Renal pelvis (tissue), 4 donors: ENCODE measurements around the gene CNKSR3. TPM values are rescaled to one million over a fixed set of nuclear protein-coding genes. Genes with fewer than 3 reads are reported as not detected.

ENCODE experiments used
- DNase-seq: peaks from one replicate; pipeline ENCODE4 v3.0.0-alpha.2; 2013
- polyA plus RNA-seq, 3 donors: library from polyadenylated mRNA; unstranded; fragments of 120-200 nt; gene quantifications; one replicate each; pipeline ENCODE4 v1.2.1, GENCODE V29; 2013; ENCODE audit not compliant: insufficient read length in 3 of 3

Gene CNKSR3
- polyA plus RNA-seq, 3 donors = 51.9 to 62.0 (median 58.3) TPM

DNA sequence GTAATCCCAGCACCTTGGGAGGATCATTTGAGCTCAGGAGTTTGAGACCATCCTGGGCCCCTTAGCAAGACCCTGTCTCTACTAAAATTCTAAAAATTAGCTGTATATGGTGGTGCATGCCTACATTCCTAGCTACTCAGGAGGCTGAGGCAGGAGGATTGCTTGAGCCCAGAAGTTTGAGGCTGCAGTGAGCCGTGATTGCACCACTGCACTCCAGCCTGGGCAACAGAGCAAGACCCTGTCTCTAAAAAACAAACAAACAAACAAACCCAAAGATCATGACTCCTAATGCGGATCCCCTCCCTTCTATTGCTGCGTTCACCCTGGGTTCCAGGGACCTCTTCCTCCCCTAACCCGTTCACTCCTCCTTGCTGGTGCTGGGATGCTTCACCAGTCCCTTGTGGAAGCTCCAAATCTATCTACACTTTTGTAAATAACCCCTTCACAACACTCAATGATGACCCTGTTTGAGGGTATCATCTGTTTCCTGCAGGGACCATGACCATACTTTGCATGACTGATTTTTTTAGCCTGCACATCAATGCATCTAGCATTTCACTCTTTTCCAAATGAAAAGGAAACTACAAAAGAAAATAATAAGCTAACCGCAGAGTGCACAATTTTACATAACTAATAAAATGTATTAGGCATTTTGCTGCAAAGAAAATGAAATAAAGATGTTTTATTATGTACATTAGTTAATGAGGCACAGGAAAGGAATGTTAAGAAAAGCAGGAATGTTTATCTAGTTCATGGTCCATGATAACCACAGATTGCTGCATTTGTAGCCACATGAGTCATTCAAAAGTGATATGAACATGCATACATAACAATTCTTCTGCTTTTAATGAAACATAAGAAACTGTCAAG is 123.4 kb downstream of the CNKSR3 start:
- no peak for DNase-seq

- no peak for DNase-seq
Measured at GRCh38 chr6:154384191-154384590, 126.3 kb downstream of the CNKSR3 start.

DNA sequence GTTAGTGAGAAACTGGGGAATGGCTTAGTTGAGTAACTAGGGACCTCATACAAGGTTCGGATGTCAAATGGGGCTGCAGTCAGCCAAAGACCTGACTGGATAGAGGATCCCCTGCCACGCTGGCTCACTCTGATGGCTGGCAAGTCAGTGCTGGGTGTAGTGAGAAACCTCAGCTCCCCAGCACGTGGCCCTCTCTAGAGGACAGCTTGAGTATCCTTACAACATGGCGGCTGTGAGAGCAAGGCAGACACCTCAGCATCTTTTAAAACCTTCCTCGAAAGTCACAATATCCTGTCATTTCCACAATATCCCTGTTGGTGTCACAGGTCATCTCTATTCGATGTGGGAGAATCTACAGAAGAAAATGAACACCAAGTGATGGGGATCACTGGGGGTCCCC is 127.2 kb downstream of the CNKSR3 start:
- no peak for DNase-seq

GRCh38 chr6:154382740-154383139 is 127.7 kb downstream of the CNKSR3 start:
- no peak for DNase-seq

- DNase-seq = no peak
Measured at GRCh38 chr6:154381548-154381947, 128.9 kb downstream of the CNKSR3 start.

DNA sequence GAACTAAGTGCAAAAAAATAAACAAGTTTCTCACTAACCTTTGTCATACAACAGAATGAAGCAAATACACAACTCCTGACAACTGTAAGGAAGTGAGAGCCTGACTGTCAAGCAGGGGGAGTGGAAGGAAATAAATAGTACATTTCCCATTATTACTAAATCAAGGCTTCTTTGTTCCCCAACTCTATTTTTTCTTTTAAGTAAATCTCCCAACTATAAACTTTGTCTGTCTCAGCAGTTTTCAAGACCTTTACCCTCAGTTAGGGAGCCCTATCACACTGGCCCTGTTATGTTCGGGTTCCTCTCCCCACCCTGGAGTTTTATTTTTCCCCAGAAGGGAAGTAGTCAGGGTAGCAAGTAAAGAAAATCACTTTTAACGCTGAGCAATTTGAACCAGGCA is 129.7 kb downstream of the CNKSR3 start:
- DNase-seq = peak; percentile 21

GRCh38 chr6:154379585-154379984 is 130.9 kb downstream of the CNKSR3 start:
- DNase-seq = no peak

DNA sequence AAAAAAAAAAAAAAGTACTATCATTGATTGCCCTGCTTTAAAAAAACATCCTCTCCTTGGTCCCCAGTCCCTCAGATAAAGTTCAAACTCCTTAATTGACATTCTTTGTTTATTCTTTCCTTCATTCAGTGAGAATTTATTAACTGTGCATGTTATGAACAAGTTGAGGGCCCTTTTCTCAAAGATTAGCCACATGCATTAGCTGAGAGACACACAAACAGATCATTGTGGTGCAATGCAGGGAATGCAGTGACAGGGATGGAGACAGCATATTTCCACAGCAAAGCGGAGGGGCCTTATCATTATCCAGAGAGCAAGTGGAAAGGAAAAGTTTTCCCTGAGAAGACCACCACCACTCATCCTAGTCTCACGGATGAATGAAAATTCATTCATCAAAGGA is 132.0 kb downstream of the CNKSR3 start:
- DNase-seq = no peak

- DNase-seq = no peak
Measured at GRCh38 chr6:154377726-154378125, 132.8 kb downstream of the CNKSR3 start.

DNA sequence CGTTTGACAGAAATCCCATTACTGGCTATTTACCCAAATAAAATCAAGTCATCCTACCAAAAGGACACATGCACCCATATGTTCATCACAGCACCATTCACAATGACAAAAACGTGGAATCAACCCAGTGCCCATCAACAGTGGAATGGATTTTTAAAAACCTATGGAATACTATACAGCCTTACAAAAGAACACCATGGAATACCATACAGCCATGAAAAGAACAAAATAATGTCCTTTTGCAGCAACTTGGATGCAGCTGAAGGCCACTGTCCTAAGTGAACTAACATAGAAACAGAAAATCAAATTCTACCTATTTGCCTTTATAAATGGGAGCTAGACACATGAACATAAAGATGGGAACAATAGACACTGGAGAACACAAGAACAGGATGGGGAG is 136.5 kb downstream of the CNKSR3 start:
- DNase-seq = no peak

DNA sequence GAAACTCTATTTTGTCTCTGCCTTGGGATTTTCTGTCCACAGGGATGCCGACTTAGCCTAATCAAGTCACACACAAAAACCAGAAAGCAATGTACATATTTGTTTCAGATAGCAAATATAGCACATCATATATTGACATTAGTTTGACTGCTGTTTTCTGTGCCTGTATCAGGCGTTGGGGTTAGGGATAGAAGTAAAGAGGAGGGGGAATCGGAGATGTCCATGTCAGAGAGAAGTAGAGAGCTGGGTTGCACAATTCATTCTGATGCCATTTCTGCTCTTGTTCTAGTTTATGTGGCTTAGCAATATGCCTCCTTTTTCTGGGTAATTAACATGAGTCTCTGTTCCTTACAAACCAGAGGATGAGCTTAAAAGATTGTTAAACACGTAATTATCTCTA is 139.2 kb downstream of the CNKSR3 start:
- DNase-seq = no peak

- DNase-seq = peak; percentile 22
Measured at GRCh38 chr6:154370545-154370944, 139.9 kb downstream of the CNKSR3 start.

DNA sequence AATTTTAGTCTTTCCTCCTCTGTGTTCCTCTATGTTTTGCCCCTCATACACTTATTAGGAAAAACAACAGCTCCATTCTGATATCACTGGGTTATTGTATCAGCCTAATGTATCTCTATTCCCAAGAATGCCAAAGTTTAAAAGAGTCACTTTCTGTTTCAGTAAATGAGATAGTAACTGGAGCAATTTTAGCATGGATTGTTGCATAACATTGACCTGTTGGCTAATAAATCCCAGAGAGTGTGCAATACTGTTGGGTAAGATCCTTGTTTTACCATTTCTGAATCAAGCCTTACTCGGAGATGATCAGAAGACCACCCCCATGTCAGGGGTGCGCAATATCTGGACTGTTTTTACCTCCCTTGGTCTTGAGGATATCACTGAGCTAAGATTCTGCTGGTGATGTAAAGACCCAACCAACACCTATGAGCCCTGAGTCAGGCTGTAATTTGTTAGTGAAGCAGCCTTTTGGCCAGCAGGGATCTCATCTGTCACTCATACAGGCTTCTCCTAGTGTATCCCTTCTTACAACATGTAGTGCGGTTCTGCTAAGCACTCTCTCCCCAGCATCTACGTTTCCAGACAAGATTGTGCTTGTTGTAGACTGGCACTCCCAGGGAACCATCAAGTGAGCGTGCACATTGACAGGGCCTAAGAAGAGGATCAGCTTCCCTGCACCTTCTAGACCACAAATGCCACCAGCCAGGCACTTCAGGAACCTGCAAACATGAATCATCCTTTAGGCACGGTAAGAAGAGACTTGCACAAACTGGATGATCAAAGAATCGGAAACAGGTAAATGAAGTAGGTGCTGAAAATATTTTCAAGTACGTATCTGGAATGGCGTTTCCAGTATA is 142.4 kb downstream of the CNKSR3 start:
- no peak for DNase-seq

- no peak for DNase-seq
Measured at GRCh38 chr6:154367336-154367735, 143.1 kb downstream of the CNKSR3 start.

- DNase-seq = peak; percentile 35
Measured at GRCh38 chr6:154363821-154364220, 146.7 kb downstream of the CNKSR3 start.

DNA sequence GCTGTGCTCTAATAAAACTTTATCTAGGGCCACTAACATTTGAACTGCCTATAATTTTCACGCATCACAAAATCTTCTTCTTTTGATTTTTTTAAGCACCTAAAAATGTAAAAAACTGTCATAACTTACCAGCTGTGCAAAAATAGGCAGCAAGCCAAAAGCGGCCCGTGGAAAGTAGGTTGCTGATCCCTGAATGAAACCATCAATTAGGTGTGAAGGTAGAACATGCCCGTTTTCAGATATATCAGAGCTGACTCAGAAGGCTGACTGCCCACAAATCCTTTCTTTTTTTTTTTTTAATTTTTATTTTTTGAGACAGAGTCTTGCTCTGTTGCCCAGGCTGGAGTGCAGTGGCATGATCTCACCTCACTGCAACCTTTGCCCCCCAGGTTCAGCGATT is 149.0 kb downstream of the CNKSR3 start:
- no peak for DNase-seq

DNA sequence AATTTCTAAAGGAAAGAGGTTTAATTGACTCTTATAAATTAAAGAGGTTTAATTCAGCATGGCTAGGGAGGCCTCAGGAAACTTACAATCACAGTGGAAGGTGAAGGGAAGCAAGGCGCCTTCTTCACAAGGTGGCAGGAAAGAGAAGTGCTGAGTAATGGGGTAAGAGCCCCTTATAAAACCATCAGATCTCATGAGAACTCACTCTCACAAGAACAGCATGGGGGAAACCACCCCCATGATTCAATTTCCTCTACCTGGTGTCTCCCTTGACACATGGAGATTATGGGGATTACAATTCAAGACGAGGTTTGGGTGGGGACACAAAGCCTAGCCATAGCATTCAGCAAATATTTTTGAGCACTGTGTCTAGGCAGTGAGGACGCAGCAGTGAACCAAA is 150.0 kb downstream of the CNKSR3 start:
- DNase-seq = no peak

- no peak for DNase-seq
Measured at GRCh38 chr6:154359679-154360078, 150.8 kb downstream of the CNKSR3 start.

- DNase-seq = no peak
Measured at GRCh38 chr6:154359161-154359574, 151.3 kb downstream of the CNKSR3 start.

DNA sequence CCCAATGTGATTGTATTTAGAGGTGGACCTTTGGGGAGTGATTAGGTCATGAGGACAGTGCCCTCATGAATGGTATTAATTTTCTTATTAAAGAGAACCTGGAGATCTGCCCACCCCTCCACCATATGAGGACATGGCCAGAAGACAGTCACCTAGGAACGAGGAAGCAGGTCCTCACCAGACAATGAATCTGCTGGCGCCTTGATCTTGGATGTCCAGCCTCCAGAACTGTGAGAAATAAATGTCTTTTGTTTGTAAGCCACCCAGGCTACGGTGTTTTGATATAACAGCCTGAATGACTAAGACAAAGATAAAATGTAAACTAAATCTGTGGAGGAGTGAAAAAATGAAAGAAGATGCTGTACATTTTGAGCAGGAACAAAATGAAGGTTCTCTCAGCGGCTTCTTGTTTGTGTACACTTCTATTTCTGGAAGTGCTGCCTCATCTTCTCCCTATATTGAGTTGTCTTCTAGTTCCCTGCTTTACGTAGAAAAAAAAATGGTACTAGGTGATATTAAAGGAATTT is 152.4 kb downstream of the CNKSR3 start:
- no peak for DNase-seq

GRCh38 chr6:154356690-154357089 is 153.8 kb downstream of the CNKSR3 start, which contains the start of gene IPCEF1:
TSS of gene IPCEF1 (minus strand) at chr6:154356803. CDS start at chr6:154265947, 90,856 bp downstream.
- DNase-seq = no peak

GRCh38 chr6:154356113-154356512 is 154.4 kb downstream of the CNKSR3 start:
- DNase-seq = no peak
